NCI-H510A (cell line): ENCODE data around the gene GAREM1.

Source experiments
- DNase-seq: peaks from one replicate; lab custom pipeline; 2025; lab: John Stamatoyannopoulos, UW

The GAREM1 gene

DNA sequence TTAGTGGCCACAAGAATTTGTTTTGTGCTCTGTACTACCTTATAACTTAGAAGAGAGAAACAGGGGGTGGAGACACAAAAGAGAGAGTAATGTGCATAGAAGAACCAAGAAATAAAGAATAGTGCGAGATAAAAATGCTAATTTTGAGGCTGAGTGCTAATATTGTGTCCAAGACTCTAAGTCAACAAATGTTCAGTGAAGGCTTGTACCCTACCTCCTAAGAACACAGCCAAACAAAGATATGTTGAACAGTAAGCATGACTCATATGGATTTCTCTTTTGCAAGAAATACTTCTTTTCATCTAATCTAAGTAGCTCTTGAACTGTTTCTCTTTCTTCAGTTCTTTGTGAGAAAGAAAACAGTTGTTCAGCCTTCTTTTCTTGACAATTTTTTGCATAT is 45.2 kb downstream of the GAREM1 start:
- no peak for DNase-seq

- DNase-seq: no peak
Observed at GRCh38 chr18:32424696-32425095, 46.0 kb downstream of the GAREM1 start.

DNA sequence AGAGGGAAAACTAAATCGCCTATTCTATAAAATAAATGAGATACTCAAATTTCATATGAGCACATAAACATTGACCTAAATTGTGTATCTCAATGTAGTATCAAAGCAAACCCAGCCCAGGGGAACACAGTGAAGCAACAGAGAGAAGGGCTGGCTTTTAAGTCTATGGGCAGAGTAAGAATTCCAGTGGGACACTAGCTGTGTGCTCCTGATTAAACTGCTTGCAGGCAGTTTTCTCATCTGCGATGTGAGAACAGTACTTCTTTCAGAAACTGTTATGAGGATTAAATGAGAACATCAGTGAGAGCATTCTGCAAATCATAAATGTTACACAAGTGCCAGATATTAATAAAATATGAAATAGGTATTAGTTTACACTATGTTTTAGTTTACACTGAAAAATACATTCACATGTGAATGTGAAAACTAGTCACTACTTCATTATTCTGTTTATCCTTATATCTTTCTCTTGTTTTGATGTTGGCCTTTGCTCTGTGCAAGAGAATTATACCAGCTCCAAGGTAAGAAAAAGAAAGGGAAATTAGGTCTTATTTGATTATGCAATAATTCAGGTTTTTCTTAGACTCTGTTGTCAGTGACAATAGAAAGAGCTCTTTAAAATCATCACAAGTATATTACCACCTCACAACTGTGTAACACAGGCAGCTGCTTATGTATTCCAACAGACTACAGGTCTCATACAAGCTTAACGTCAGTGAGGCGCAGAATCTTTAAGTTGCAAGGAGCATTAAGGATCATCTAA is 47.5 kb downstream of the GAREM1 start:
- no peak for DNase-seq

GRCh38 chr18:32422201-32422600 is 48.5 kb downstream of the GAREM1 start:
- no peak for DNase-seq

- no peak for DNase-seq
Observed at GRCh38 chr18:32420084-32420750, 50.5 kb downstream of the GAREM1 start.

DNA sequence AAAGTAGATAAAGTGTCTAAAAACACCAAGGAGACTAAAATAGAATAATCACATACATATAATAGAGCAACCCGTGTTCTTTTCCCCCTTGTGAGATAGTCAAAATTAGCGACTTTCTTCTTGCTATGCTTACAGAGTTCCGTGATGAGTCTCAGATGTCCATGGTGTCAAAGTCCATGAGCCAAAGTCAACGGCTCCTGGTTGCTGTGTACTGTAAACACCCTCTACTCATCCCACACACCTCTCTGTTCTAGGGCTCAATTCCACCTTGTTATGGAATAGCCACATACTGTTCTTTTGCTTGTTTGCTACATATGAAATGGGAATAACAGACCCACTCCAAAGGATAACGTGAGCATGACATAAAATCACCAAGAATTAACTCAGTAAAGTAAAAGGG is 52.5 kb downstream of the GAREM1 start:
- DNase-seq: no peak

DNA sequence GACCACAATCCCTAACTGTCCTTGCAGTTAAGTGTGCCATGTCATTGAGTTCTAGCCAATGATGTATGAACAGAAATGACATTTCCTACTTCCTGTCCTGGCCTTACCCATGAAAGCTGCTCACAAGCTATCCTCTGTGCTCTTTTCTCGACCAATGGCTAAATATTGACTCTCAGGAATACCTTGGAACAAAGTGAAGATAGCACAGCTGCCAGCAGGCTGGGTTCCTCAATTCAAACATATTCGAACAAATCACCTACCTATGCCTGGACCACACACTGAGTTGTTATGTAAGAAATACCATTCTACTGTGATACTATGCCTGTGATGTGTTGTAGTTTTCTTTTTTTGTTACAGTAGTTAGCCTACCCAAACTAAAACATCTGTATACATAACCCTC is 65.1 kb downstream of the GAREM1 start:
- DNase-seq: no peak

- no peak for DNase-seq
Observed at GRCh38 chr18:32401621-32402020, 69.1 kb downstream of the GAREM1 start.

- no peak for DNase-seq
Observed at GRCh38 chr18:32393407-32393806, 77.3 kb downstream of the GAREM1 start.

- DNase-seq: no peak
Observed at GRCh38 chr18:32391126-32391525, 79.6 kb downstream of the GAREM1 start.

GRCh38 chr18:32389858-32390257 is 80.8 kb downstream of the GAREM1 start:
- peak; percentile 94 for DNase-seq

- DNase-seq: no peak
Observed at GRCh38 chr18:32389191-32389590, 81.5 kb downstream of the GAREM1 start.

DNA sequence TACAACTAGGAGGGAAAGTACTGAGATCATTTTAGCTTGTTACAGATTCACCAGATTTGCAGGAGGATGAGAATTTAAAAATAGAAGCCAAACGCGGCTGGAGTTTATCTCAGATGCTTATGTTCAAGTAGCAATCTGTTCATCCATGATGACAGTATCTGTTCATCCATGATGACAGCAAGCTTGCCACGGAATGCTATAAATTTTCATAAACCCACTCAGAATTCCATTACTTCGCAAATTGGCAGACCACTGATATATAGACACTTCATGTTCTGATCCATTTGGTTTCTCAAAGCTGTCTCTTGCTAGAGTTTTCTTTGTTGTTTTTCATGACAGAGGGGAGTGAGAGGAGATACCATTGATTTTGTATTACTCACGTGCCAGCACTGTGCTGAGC is 84.2 kb downstream of the GAREM1 start:
- DNase-seq: no peak

- DNase-seq: peak; percentile 25
Observed at GRCh38 chr18:32383050-32383819, 87.4 kb downstream of the GAREM1 start.

DNA sequence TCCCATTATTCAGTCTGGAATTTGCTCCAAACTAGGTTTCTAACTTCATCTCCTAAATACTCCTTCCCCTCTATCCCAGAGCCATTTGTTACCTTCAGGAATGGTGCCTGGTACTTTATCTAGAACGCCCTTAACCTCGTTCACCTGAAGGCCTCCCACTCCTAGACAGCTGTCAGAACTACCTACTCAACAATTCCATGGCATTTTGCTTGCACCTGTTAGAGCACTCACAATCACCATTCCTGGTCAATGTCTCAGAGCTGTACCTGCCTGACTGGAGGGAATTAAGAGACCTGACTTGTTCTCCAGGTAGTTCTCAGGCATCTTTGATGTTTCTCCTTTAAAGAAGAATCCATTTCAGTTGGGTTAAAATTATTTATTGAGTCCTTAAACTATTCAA is 88.9 kb downstream of the GAREM1 start:
- DNase-seq: peak; percentile 18

GRCh38 chr18:32380559-32380958 is 90.1 kb downstream of the GAREM1 start:
- DNase-seq: no peak

DNA sequence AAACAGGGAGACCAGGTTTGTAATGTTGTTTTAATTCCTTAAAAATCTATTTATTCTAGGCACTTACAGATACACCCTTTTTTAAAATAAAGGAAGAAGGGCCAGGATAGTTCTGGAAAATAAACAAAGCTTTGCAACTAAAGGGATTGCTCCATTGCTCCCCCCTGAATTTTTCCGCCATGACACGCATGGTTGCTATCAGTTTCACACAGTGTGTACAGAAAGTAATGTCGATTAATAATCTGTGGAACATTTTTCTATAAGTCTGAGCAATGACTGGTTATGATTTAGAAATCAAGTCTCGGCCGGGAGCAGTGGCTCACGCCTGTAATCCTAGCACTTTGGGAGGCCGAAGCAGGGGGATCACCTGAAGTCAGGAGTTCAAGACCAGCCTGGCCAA is 90.8 kb downstream of the GAREM1 start:
- DNase-seq: no peak

GRCh38 chr18:32378705-32379104 is 92.0 kb downstream of the GAREM1 start:
- peak; percentile 13 for DNase-seq

- DNase-seq: peak; percentile 93
Observed at GRCh38 chr18:32373995-32374394, 96.7 kb downstream of the GAREM1 start.

- DNase-seq: no peak
Observed at GRCh38 chr18:32373505-32373904, 97.2 kb downstream of the GAREM1 start.

DNA sequence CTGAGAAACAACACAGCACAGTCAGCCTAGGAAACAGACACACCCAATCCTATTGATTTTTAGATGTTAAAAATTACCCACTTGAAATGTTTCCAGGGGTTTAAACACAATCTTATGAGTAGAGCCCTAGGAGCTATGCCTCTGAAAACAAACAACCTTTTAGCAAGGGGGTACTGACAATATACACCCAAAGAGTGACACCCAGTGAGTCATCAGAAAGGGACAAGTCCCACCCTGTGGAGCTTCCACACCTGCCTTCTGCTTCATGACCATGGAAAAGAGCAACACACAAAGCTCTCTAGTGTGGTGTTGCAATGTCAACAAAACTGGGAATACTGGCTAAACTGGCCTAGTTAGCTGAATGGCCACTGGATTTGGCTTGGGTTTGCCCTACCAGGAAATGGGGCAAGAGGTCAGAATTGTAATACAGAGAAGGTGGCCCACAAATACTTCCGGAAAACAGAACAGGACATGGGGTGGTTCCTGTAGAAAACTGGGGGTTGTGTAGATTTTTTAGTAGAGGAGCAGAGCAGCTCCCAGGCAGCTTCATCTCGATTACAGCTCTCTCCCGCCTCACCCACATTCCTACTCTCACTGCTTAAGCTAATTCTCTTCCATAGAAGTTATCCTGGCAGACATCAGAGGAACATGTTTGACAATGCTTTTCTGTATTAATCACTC is 98.2 kb downstream of the GAREM1 start:
- peak; percentile 93 for DNase-seq

DNA sequence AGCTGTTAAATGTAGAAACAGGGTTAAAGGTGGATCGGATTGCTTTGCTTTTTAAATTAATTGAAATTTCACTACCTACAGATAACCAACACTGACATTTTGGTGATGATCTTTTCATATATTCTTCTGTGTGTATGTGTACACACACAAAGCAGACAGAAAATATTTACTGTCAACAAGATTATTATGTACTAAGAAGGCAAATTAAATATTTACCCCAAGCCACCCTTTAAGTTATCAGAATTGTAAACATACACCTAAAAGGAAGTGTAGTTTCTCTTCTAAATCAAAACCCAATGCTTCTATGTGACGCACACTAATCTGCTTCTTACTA is 98.7 kb downstream of the GAREM1 start:
- no peak for DNase-seq

GRCh38 chr18:32371384-32371783 is 99.3 kb downstream of the GAREM1 start:
- no peak for DNase-seq
